ENCODE measurements around the gene RAD51B. TPM values are rescaled to one million over a fixed set of nuclear protein-coding genes. Genes with fewer than 3 reads are reported as not detected.

Gene RAD51B
- total RNA-seq, 1 experiment from 2014 or later: 16.7 TPM

DNA sequence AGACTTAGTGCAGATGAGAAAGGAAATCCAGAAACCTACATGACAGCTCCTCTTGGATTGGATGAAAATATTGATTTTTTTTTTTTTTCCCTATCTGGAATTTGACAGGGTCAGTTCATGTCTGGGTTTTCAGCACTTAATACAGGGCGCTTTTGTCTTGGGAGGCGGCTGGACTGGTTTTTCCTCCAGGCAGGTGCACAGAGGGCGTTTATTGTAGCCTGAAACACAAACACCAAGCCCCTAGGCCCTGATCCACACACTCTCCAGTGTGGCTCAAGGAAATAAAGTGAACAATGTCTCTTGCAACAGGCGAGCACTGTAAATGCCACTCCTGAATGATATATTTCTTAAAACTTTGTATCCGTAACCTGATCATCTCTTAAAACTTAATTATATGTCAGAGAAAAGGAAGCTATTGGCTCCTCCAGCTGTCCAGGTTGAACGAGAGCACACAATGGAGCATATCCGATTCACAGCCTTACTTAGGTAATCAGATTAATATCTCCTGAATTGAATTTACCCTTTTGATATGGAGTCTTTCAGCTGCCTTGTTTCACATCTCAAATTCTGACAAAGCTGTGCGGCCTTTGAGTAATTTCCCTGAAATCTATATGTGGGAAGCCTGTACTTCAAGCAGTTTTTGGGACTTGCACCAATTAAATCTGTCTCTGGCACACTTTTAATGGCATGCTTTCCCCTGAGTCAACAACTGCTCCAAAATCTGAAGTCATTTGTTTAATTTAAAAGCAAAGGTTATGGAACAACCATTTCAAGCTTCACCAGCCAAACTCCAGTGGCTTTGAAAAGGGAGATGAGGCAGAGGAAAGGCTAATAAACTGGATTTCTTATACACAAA lies 487.6 kb downstream of the RAD51B start:
- no peaks in the 10 kb centered on the region for H3K79me2 ChIP-seq (ENCODE audit: insufficient read depth, low read length)
- no peak overlapping the region for H3K14ac ChIP-seq (ENCODE audit: insufficient read depth, low read length)
- no peak overlapping the region for H2BK15ac ChIP-seq (ENCODE audit: low read depth, low read length)
- Mint-ChIP-seq H3K36me3 (ENCODE audit: insufficient read depth in 1 of 3, low read depth in 3 of 3) (peaks cover 9 to 14% (median 12%) of the 10 kb centered on the region in 3 experiments; a peak in 6 of 7 replicates), H3K27me3 (ENCODE audit: low read depth) (no peaks in the 10 kb centered on the region), H3K9me3 (peaks cover 13 to 15% of the 10 kb centered on the region in 2 experiments), H3K27ac (no peak overlapping the region), H3K4me3 (no peak overlapping the region), H3K4me1 (peaks cover 12 to 15% of the 10 kb centered on the region in 2 experiments)
- H3T11ph ChIP-seq (ENCODE audit: low read length): no peak overlapping the region
- H2BK5ac ChIP-seq (ENCODE audit: insufficient read length, low read length): no peak overlapping the region
- H2AFZ ChIP-seq (ENCODE audit: low read length): no peak overlapping the region
- H3K23me2 ChIP-seq (ENCODE audit: insufficient read length, low read depth, low read length, poor library complexity, severe bottlenecking): no peaks in the 10 kb centered on the region
- no peaks in the 10 kb centered on the region for H3K79me1 ChIP-seq (ENCODE audit: insufficient read depth, low read depth, low read length, poor library complexity, severe bottlenecking)
- WGBS (ENCODE audit: extremely low coverage, insufficient read length, low lambda C conversion rate): no CpG with 5 or more reads among the region's 8 CpGs
- no peaks in the 10 kb centered on the region for H3K27me3 ChIP-seq (ENCODE audit: insufficient read depth, low read length)
- no peak overlapping the region for H2BK120ac ChIP-seq (ENCODE audit: low read depth, low read length, poor library complexity, severe bottlenecking)
- DNase-seq: no peak
- no peak overlapping the region for H2AK5ac ChIP-seq (ENCODE audit: insufficient read length, low read length)
- TF ChIP-seq, protein P1, sequence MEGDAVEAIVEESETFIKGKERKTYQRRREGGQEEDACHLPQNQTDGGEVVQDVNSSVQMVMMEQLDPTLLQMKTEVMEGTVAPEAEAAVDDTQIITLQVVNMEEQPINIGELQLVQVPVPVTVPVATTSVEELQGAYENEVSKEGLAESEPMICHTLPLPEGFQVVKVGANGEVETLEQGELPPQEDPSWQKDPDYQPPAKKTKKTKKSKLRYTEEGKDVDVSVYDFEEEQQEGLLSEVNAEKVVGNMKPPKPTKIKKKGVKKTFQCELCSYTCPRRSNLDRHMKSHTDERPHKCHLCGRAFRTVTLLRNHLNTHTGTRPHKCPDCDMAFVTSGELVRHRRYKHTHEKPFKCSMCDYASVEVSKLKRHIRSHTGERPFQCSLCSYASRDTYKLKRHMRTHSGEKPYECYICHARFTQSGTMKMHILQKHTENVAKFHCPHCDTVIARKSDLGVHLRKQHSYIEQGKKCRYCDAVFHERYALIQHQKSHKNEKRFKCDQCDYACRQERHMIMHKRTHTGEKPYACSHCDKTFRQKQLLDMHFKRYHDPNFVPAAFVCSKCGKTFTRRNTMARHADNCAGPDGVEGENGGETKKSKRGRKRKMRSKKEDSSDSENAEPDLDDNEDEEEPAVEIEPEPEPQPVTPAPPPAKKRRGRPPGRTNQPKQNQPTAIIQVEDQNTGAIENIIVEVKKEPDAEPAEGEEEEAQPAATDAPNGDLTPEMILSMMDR (conservative IDR thresholded peaks at IDR 0.05): no peak
- no peak overlapping the region for H3K4me2 ChIP-seq (ENCODE audit: insufficient read depth, insufficient read length, low read length)
- no peak overlapping the region for H3K18ac ChIP-seq (ENCODE audit: insufficient read length, low read depth, low read length)
- H4K8ac ChIP-seq (replicated peaks; ENCODE audit: insufficient read length, low read depth, low read length): no peak overlapping the region
- H3K56ac ChIP-seq (ENCODE audit: insufficient read length, low read depth, low read length): no peak overlapping the region
- H3K4me1 ChIP-seq (ENCODE audit: insufficient read depth, low read length): no peaks in the 10 kb centered on the region
- no peak overlapping the region for H3K9ac ChIP-seq (ENCODE audit: extremely low read depth, insufficient read length, low read length)
- no peak overlapping the region for H4K5ac ChIP-seq (ENCODE audit: insufficient read length, low read depth, low read length)
- no peak overlapping the region for H2BK12ac ChIP-seq (ENCODE audit: insufficient read length, low read depth, low read length)
- no peak overlapping the region for H3K23ac ChIP-seq (ENCODE audit: insufficient read length, low read depth, low read length)
- H3K27ac ChIP-seq (ENCODE audit: insufficient read length, low read depth, low read length): no peak overlapping the region
- H3K4ac ChIP-seq (ENCODE audit: low read depth, low read length): no peak overlapping the region
- peaks cover 3% of the 10 kb centered on the region for H3K9me3 ChIP-seq (ENCODE audit: control insufficient read depth, low read depth, low read length)
- no peaks in the 10 kb centered on the region for H4K20me1 ChIP-seq (ENCODE audit: control insufficient read depth, insufficient read depth, insufficient read length)
- no peak overlapping the region for H4K91ac ChIP-seq (ENCODE audit: insufficient read length, low read depth, low read length)
- H2BK20ac ChIP-seq (ENCODE audit: low read depth, low read length, poor library complexity, severe bottlenecking): no peak overlapping the region
